Measurements from ENCODE around the gene HMCN2.

The HMCN2 gene

DNA sequence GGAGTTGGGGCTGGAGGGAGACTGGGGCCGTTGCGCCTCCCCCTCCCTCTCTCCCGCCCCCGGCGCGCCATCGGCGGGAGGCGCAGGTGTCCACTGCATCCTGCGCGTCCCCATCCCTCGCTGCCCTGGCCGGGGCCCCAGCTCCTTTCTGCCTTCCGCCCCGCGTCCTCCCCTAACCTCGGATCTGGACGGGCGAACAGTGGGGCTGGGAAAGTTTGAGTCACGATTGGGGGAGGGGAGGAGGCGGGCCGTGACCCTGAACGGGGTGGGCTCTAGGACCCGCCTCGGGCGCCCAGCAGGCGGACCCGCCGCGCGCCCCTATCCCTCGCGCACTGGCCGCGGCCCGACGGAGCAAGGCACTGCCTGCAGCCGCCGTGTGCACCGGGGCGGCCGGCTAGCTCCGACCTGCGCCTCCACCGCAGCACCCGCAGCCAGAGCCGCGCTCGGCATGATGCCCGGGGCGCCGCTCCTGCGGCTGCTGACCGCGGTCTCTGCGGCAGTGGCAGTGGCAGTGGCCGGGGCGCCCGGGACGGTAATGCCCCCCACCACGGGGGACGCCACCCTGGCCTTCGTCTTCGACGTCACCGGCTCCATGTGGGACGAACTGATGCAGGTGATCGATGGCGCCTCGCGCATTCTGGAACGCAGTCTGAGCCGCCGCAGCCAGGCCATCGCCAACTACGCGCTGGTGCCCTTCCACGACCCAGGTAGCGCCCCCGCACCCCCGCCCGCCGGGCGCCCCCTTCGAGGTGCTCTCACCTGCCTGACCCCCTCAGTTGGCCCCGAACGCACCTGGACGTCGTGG is at the start of gene HMCN2:
Gene HMCN2, plus strand, starts transcription at position 330 of the 805 bp plus-strand sequence. Its CDS starts 119 bp downstream, at position 449.
- DNase-seq: no peak
- TF ChIP-seq GATA1 (IDR thresholded peaks at IDR 0.05; ENCODE audit: low read depth, low read length): no peak
- TF ChIP-seq POLR2A (IDR thresholded peaks at IDR 0.05; ENCODE audit: low read length): no peak

DNA sequence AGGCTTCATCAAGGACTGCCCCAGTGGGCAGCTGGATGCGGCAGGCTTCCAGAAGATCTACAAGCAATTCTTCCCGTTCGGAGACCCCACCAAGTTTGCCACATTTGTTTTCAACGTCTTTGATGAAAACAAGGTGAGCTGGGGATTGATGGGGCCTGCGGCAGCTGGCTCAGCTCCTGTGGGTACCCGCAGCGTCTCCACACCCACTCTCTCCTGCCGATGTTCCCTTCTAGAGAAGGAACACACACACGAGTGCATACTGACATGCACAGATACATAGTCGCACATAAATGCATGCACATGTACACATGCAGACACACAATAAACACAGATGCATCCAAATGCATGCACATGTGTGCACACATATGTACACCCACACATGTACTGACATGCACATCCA is 47.7 kb upstream of the HMCN2 start:
- TF ChIP-seq POLR2A (IDR thresholded peaks at IDR 0.05; ENCODE audit: low read length): no peak
- TF ChIP-seq GATA1 (IDR thresholded peaks at IDR 0.05; ENCODE audit: low read depth, low read length): no peak
- no peak for DNase-seq

DNA sequence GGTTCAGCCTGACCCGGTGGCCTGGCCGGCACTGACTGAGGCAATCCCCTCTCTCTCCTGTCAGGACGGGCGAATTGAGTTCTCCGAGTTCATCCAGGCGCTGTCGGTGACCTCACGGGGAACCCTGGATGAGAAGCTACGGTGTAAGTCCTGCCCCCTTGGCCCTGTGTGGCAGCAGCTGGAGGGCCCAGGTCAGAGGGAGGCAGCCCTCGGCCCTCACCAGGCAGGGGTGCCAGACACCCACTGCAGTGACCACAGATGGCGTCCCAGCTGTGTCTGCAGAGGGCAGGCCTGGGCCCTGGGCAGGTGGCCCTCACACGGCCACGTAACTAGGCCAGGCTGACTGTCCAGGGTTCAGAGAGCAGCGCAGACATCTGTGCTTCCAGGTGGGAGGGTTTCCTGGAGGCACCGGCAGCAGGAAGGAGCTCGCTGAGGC is 45.9 kb upstream of the HMCN2 start:
- DNase-seq: no peak
- TF ChIP-seq POLR2A (IDR thresholded peaks at IDR 0.05; ENCODE audit: low read length) (no peak), GATA1 (IDR thresholded peaks at IDR 0.05; ENCODE audit: low read depth, low read length) (no peak)

GRCh38 chr9:130220352-130220751 is 45.2 kb upstream of the HMCN2 start:
- no peak for DNase-seq
- TF ChIP-seq POLR2A (IDR thresholded peaks at IDR 0.05; ENCODE audit: low read length) (no peak), GATA1 (IDR thresholded peaks at IDR 0.05; ENCODE audit: low read depth, low read length) (no peak)

- TF ChIP-seq GATA1 (IDR thresholded peaks at IDR 0.05; ENCODE audit: low read depth, low read length) (no peak), POLR2A (IDR thresholded peaks at IDR 0.05; ENCODE audit: low read length) (no peak)
- no peak for DNase-seq
Observed at GRCh38 chr9:130222833-130223232, 42.7 kb upstream of the HMCN2 start.

- no peak for DNase-seq
- TF ChIP-seq POLR2A (IDR thresholded peaks at IDR 0.05; ENCODE audit: low read length) (no peak), GATA1 (IDR thresholded peaks at IDR 0.05; ENCODE audit: low read depth, low read length) (no peak)
Observed at GRCh38 chr9:130225071-130225470, 40.5 kb upstream of the HMCN2 start.

- no peak for DNase-seq
- TF ChIP-seq GATA1 (IDR thresholded peaks at IDR 0.05; ENCODE audit: low read depth, low read length) (no peak), POLR2A (IDR thresholded peaks at IDR 0.05; ENCODE audit: low read length) (no peak)
Observed at GRCh38 chr9:130225586-130225985, 40.0 kb upstream of the HMCN2 start.

GRCh38 chr9:130226112-130226511 is 39.4 kb upstream of the HMCN2 start:
- no peak for DNase-seq
- no peak for TF ChIP-seq POLR2A (IDR thresholded peaks at IDR 0.05; ENCODE audit: low read length)

GRCh38 chr9:130227833-130228232 is 37.7 kb upstream of the HMCN2 start:
- peak in 1 of 2 experiments; percentile 36 for DNase-seq
- no peak for TF ChIP-seq POLR2A (IDR thresholded peaks at IDR 0.05; ENCODE audit: low read length)
- TF ChIP-seq GATA1 (IDR thresholded peaks at IDR 0.05; ENCODE audit: low read depth, low read length): no peak

GRCh38 chr9:130229759-130230158 is 35.8 kb upstream of the HMCN2 start:
- TF ChIP-seq POLR2A (IDR thresholded peaks at IDR 0.05; ENCODE audit: low read length) (no peak), GATA1 (IDR thresholded peaks at IDR 0.05; ENCODE audit: low read depth, low read length) (no peak)
- no peak for DNase-seq

- no peak for TF ChIP-seq GATA1 (IDR thresholded peaks at IDR 0.05; ENCODE audit: low read depth, low read length)
- TF ChIP-seq POLR2A (IDR thresholded peaks at IDR 0.05; ENCODE audit: low read length): no peak
- no peak for DNase-seq
Observed at GRCh38 chr9:130230631-130231030, 34.9 kb upstream of the HMCN2 start.

- DNase-seq: no peak
- TF ChIP-seq POLR2A (IDR thresholded peaks at IDR 0.05; ENCODE audit: low read length) (no peak), GATA1 (IDR thresholded peaks at IDR 0.05; ENCODE audit: low read depth, low read length) (no peak)
Observed at GRCh38 chr9:130232899-130233586, 32.5 kb upstream of the HMCN2 start.

GRCh38 chr9:130233587-130233945 is 32.0 kb upstream of the HMCN2 start:
- no peak for TF ChIP-seq GATA1 (IDR thresholded peaks at IDR 0.05; ENCODE audit: low read depth, low read length)
- no peak for TF ChIP-seq POLR2A (IDR thresholded peaks at IDR 0.05; ENCODE audit: low read length)
- DNase-seq: no peak

DNA sequence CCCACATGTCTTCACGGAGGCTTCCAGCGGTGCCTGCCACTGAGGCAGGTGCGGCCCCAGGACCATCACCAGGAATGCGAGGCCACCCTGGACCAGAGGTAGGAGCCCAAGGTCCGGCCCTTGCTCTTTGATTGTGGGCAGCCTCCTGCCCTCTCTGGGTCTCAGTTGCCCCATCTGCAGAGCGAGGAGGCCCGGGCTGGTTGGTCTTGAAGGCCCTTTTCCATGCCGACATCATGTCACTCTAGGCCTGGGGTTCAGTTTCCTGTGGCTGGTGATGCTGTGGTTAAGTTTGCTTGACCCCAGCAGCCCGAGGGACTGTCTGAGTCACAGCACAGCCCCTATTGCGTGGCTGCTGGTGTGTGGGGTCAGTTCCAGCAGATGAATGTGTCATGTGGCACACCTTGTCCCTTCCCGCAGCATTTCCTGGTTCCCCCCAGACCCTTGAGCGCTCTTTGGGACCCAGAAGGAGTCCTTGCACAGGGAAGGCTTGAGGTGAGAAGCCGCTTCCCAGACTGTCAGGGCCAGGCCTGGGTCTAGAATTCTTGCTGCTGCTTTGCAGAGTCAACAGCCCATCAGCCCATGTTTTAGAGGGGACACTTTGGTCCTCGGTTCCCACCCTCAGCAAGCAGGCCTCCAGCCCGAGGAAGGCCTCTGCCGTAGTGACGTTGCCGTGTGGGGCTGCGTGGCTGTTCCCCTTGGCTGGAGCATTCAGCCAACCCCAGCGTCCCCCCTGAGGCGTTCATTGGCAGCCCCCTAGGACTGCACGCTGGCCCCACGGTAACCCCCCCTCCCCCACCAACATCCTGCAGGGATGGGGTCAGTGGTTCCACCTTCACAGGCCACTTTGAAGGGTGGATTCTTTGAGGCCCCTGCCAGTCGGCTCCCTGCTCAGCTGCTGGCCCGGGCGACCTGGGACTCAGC is 31.0 kb upstream of the HMCN2 start:
- DNase-seq: no peak
- TF ChIP-seq POLR2A (IDR thresholded peaks at IDR 0.05; ENCODE audit: low read length) (no peak), GATA1 (IDR thresholded peaks at IDR 0.05; ENCODE audit: low read depth, low read length) (no peak)

Measured in erythroblast (primary cell).